ENCODE data around the gene RUSC1.
A peak's percentile ranks its signal among the peaks of the same experiment; 100 is the strongest.
"Not testable (repeated sequence)": the region's sequence is repeated elsewhere in the genome, so short reads cannot be mapped to it uniquely, and the experiment has no call there.

The RUSC1 gene

GRCh38 chr1:155320661-155321617 is at the start of gene RUSC1:
Gene RUSC1 (plus strand): TSS chr1:155320894. CDS start chr1:155321774, 880 bp downstream.
- peak; percentile 72 for DNase-seq

DNA sequence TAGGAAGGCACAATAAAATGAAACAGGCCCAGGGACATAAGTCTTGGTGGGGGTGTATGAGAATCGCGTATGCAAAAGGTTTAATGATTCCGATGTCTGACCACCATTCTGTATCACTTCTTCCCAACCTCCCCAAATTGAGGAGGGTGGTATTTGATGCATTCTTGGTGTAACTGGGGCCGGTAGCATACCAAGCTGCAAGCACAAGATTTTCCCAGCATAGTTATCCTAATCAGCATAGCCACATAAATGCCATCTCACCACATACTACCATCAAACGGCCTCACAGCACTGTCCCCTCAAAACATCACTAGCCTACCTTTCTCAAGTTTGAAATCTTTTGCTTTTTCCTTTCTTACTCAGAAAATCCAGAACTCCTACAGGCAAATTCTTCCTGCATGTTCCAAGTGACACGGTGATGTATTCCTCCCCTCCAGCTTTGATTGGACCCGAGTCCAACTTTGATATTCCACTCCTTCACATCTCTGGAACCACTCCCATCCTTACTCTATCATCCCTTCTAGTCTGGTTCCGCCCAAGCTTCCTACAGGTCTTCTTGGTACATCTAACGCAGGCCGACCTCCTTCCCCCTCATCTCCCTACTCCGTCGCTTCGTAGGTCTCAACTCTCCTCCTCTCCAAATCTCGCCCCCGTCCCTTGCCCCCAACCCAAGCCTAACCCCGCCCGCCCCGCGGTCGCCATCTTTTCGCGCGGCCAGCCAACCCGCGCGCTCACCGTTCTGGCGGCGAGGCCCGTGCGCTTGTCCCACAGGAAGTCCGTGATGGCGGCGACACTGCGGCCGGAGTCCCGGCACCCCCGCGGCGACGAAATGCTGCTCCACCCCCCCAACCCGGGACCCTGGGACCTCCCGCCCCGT is 48.0 kb upstream of the RUSC1 start:
- no peak for DNase-seq

DNA sequence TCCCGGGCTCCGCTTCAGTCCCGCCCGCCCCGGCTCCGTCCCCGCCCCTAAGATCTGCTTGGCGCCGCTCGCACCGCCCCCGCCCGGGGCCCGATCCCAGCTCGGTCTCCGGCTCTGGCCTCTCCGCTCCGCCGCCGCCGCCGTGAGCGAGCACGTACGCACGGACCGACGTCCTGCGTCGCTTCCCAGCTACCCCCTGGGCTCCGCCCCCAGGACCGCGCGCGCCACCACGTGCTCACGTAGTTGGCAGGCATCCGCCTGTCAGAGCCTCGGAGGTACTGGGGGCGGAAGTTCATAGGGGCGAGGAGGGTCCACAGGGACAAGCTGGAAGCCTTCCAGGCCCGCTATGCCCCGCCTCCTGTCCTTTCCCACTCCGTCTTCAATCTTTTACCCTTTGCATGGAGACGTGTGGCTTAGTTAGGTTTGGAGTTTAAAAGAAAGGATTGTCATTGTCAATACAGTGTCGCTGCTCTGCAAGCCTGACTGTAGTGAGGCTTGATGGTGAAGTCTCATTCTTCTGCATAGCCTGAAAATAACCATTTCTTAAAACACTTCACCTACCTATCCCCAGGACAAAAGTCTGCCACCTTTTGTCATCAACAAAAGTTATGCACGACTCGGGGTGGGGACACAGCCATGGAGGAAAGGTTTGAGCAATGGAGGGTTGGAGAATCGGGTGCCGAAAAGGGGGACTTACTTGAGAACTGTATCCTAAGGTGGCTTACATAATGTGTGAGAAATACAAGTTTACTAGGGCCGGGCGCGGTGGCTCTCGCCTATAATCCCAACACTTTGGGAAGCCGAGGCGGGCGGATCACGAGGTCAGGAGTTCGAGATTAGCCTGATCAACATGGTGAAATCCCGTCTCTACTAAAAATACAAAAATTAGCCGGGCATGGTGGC is 47.1 kb upstream of the RUSC1 start, which contains the start of gene CLK2:
CLK2 (minus strand) TSS at position 162 of the 903 bp plus-strand sequence. CDS start 2,527 bp downstream, outside the sequence.
- DNase-seq, result peak; percentile 96

- peak; percentile 96 for DNase-seq
Measured at GRCh38 chr1:155277070-155277901, 43.4 kb upstream of the RUSC1 start, which contains the start of gene HCN3. Gene HCN3 (plus strand): TSS chr1:155277463. CDS start chr1:155277591, 128 bp downstream.

DNA sequence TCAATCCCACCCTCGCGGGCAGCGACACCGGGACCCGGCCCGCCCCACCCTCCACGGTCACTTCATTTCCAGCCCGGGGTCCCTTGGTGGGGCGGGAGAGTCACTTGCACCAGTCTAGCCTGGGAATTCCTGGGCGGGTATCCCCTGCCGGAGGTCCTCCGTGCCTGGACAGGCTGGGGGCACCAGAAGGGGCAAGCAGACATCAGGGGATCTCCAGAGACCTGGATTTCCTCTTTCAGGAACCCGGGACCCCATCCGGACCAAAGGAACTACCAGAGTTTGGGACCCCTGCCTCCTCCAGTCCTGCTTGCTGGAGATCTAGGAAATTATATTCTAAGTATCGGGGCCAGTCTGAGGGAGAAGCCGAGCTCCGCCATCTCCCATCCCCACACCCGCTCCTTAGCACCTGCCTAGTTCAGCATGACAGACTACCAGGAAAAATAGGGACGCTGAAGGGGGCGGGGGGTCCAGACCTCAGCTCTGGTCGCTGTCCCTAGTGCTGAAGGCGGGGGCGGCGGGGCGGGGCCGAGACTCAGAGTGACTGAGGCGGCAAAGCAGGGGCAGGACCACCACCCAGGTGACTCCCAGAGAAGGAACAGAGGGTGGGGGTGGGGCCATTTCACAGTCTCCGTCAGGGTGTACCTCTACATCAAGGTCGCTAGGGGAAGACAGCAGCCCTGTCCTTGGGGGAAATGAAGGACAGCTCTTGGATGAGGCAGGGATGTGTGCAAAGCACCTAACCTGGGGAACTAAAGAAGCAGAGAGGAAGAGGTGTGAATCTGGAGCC is 42.6 kb upstream of the RUSC1 start:
- DNase-seq, result peak; percentile 79

GRCh38 chr1:155278689-155279160 is 42.0 kb upstream of the RUSC1 start:
- no peak for DNase-seq

GRCh38 chr1:155279268-155279667 is 41.4 kb upstream of the RUSC1 start:
- DNase-seq, result no peak

- no peak for DNase-seq
Measured at GRCh38 chr1:155282488-155283091, 38.1 kb upstream of the RUSC1 start.

DNA sequence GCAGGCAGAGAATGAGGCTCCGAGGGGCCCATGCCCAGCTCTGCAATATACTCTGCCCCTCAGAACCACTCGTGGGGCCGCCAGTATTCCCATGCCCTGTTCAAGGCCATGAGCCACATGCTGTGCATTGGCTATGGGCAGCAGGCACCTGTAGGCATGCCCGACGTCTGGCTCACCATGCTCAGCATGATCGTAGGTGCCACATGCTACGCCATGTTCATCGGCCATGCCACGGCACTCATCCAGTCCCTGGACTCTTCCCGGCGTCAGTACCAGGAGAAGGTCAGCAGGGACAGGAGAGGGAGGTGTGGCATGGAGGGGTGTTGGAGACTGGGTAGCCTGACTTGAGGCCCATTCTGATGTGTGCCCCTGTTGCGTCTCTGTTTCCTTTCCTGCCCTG is 36.2 kb upstream of the RUSC1 start:
- no peak for DNase-seq

GRCh38 chr1:155285063-155285462 is 35.6 kb upstream of the RUSC1 start:
- DNase-seq, result no peak

GRCh38 chr1:155285631-155286044 is 35.1 kb upstream of the RUSC1 start:
- no peak for DNase-seq

GRCh38 chr1:155286544-155286943 is 34.1 kb upstream of the RUSC1 start:
- no peak for DNase-seq

DNA sequence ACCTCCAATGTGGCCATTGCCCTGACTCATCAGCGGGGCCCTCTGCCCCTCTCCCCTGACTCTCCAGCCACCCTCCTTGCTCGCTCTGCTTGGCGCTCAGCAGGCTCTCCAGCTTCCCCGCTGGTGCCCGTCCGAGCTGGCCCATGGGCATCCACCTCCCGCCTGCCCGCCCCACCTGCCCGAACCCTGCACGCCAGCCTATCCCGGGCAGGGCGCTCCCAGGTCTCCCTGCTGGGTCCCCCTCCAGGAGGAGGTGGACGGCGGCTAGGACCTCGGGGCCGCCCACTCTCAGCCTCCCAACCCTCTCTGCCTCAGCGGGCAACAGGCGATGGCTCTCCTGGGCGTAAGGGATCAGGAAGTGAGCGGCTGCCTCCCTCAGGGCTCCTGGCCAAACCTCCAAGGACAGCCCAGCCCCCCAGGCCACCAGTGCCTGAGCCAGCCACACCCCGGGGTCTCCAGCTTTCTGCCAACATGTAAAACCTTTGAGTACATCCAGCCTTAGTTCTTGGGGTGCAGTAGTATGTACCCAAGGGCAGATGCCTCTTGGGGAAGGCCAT is 32.6 kb upstream of the RUSC1 start:
- no peak for DNase-seq

GRCh38 chr1:155291006-155291405 is 29.7 kb upstream of the RUSC1 start:
- DNase-seq, result not testable (repeated sequence)

DNA sequence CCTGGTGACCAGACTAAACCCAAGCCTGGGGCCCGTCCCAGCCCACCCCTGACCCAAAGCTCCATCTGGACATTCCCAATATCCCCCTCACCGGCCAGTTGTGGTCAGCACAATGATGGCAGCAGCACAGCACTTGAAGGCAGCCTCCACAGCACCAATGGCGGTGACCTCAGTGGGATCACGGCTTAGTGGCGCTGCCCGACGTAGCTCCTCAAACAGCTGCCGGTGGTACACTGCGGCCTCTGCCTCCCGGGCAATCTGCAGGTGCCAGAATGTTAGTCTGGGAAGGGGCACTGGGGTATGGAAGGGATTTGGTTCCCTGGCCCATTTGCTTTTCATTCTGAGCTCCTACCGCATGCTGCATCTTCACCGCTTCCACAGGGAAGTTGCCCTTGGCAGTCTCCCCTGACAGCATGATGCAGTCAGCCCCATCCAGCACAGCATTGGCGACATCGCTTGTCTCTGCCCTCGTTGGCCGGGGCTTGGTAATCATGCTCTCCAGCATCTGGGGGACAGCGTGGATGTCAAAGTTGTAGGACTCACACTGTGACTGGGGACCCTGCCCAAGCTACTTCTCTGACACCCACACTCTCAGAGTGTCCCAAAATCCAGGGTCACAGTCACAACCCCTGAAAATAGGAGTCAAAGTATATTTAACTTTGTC is 27.5 kb upstream of the RUSC1 start:
- DNase-seq, result no peak

GRCh38 chr1:155294520-155295182 is 26.0 kb upstream of the RUSC1 start:
- DNase-seq, result no peak

DNA sequence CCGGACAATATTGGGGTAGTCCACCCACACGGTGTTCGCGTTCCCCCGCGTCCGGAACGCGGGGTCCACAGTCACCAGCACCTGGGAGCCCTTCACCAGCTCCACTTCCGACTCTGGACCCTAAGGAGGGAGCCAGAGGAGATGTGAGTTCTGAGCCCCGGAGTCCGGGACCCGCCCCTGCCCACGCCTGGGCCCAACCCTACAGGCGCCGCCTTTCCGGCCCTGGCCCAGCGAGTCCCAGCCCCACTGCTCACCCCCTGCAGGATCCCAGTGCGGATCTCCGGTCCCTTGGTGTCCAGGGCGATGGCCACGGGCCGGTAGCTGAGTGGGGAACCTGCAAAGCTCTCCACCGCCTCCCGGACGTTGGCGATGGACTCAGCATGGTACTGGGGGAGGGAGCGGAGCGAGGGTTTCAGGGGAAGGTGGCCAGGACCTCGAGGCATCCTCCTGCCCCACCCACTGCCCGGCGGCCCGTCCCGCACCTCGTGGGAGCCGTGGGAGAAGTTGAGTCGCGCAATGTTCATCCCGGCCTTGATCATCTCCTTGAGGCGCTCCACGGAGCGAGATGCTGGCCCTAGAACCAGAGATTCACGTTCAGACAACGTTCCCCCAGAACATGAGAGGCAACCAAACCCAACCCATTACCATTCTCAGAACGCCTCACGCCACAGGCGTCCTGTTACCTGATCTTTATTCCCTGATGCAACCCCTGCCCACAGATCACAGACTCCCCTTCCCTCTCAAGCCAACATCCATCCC is 25.3 kb upstream of the RUSC1 start:
- no peak for DNase-seq

DNA sequence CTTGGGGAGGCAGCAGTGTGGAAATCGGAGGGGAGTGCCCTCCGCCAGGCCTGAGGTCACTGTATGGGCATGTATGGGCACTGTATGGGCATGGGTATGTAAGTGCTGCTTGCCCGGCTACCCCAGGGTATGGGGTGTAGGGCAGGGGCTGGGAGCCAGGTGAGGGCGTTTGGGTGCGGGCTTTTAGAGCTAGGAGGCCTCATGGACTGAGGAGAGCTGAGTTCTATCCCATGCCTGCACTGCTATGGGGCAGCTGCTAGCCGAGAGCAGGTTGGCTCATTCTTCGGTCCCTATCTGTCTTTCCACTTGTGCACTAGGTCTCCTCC is 24.8 kb upstream of the RUSC1 start:
- no peak for DNase-seq
